Heart left ventricle (tissue), 16 donors: ENCODE results near the gene GPR4. TPM values are rescaled to one million over a fixed set of nuclear protein-coding genes. Genes with fewer than 3 reads are reported as not detected.

Experiments
- ATAC-seq, 4 donors: fragments of 200-7000 bp; cut with Tn5 transposase; one replicate each; pipeline ENCODE4 v1.9.1; 2020 to 2022; ENCODE audit warnings: moderate library complexity in 4 of 4, mild to moderate bottlenecking in 3 of 4, moderate number of reproducible peaks in 1 of 4
- DNase-seq, 5 donors: peaks; one replicate each; pipeline ENCODE4 v3.0.0-alpha.2; 2020
- H3K27ac ChIP-seq, 12 donors: fragments of 200-600 bp; sonication (generic) in 4 of 12; one replicate each; pipeline versions ENCODE4 v1.5.0 to v1.8.0; 2016 to 2022; ENCODE audit warnings: mild to moderate bottlenecking in 2 of 12
- H3K27me3 ChIP-seq, 9 donors: fragments of 200-600 bp; sonication (generic) in 2 of 9; one replicate each; pipeline versions ENCODE4 v1.5.1 to v1.8.0; 2016 to 2022; ENCODE audit warnings: mild to moderate bottlenecking in 3 of 9
- H3K36me3 ChIP-seq, 9 donors: fragments of 200-600 bp; sonication (generic) in 2 of 9; one replicate each; pipeline versions ENCODE4 v1.5.0 to v1.8.0; 2018 to 2022; ENCODE audit warnings: mild to moderate bottlenecking in 2 of 9
- H3K4me1 ChIP-seq, 12 donors: fragments of 200-600 bp; sonication (generic) in 4 of 12; one replicate each; pipeline versions ENCODE4 v1.5.0 to v1.8.0; 2016 to 2022; ENCODE audit warnings: mild to moderate bottlenecking in 3 of 12
- H3K4me3 ChIP-seq, 12 donors: fragments of 200-600 bp; sonication (generic) in 4 of 12; one replicate each; pipeline versions ENCODE4 v1.5.0 to v1.8.0; 2017 to 2022; ENCODE audit warnings: mild to moderate bottlenecking in 9 of 12, moderate library complexity in 4 of 12
- H3K9me3 ChIP-seq, 12 donors: fragments of 200-600 bp; sonication (generic) in 4 of 12; one replicate each; pipeline versions ENCODE4 v1.5.0 to v1.8.0; 2016 to 2022; ENCODE audit warnings: mild to moderate bottlenecking in 1 of 12
- POLR2A ChIP-seq, 2 donors: fragments of 450-650 bp; IDR thresholded peaks; one replicate each; pipeline ENCODE4 v1.6.1; 2017; ENCODE audit warnings: antibody characterized with exemption in 2 of 2, mild to moderate bottlenecking in 2 of 2, moderate library complexity in 2 of 2
- WGBS, 4 donors: extraction: QIAGEN DNeasy Blood & Tissue Kit in 2 of 4; methylation state at CpG; one replicate each; pipeline versions ENCODE4 v1.1.5 to v1.1.7; 2013 to 2018; 5-methylcytosine and 5-hydroxymethylcytosine counted together
- intact Hi-C, 10 donors: fragments of 100-400 bp; cut with DNase I; formaldehyde crosslinking; loops; one replicate each; pipeline versions ENCODE4 v1.11.1 to v1.14.2; 2022
- polyA plus RNA-seq, 2 donors: library from polyadenylated mRNA; stranded (reverse); fragments of 200-250 nt; gene quantifications; one replicate each; pipeline ENCODE4 v1.2.3, GENCODE V29; 2013
- total RNA-seq, 9 donors: library from RNA; depleted of rRNA in 2 of 9; stranded (reverse); fragments of >200 nt in 2 of 9; fragmentation: NEBNext Ultra II Directional in 3 of 9; extraction: Animal tissue kit (Norgen Biotek cat#: 25700) in 3 of 9; gene quantifications; one replicate each; pipeline versions ENCODE4 v1.1.0 to v1.2.4, GENCODE V29; 2016 to 2023
- TF ChIP-seq, protein P1 (sequence below), 12 donors: fragments of 200-600 bp; sonication (generic) in 4 of 12; IDR thresholded peaks; one replicate each; pipeline versions ENCODE4 v1.5.0 to v1.8.0; 2018 to 2022; ENCODE audit warnings: antibody characterized with exemption in 12 of 12, mild to moderate bottlenecking in 5 of 12
- donor health status: ischemic (EF 13 %, LVEDD 7.1; RV severe dilation, severe dysfunction).
- donor health status: healthy with polysubstance abuse.
- donor health status: DM: no; HTN: yes; CAD: no.
- donor health status: DM: no; HTN: no; CAD: no.
- donor health status: ischemic (EF 25% LVEDD 6.9; RV normal size, moderate dysfunction).
- donor health status: ischemic (EF 25% LVEDD 5.7; RV mildly dilated, moderate dysfunction).
- donor health status: healthy.
- donor health status: DM: yes; HTN: yes; CAD: no.
- donor health status: ischemic (EF 35%, LVEDD 5.7; RV mildly dilated, moderate dysfunction).
- donor health status: nonischemic (EF 11% LVEDD 7.7; RV severe dilation, severe dysfunction).
- donor health status: DM: yes; HTN: yes; CAD: no.
- donor health status: PGD.
- donor health status: ischemic (EF 29% LVEDD 5.4; RV normal size, mild dysfunction).
- donor health status: nonischemic (EF 23%, LVEDD 6.1; RV moderate dilation, normal function).

The GPR4 gene
- total and polyA plus RNA-seq, 11 donors: 2.7 to 36.0 (median 5.1) TPM

DNA sequence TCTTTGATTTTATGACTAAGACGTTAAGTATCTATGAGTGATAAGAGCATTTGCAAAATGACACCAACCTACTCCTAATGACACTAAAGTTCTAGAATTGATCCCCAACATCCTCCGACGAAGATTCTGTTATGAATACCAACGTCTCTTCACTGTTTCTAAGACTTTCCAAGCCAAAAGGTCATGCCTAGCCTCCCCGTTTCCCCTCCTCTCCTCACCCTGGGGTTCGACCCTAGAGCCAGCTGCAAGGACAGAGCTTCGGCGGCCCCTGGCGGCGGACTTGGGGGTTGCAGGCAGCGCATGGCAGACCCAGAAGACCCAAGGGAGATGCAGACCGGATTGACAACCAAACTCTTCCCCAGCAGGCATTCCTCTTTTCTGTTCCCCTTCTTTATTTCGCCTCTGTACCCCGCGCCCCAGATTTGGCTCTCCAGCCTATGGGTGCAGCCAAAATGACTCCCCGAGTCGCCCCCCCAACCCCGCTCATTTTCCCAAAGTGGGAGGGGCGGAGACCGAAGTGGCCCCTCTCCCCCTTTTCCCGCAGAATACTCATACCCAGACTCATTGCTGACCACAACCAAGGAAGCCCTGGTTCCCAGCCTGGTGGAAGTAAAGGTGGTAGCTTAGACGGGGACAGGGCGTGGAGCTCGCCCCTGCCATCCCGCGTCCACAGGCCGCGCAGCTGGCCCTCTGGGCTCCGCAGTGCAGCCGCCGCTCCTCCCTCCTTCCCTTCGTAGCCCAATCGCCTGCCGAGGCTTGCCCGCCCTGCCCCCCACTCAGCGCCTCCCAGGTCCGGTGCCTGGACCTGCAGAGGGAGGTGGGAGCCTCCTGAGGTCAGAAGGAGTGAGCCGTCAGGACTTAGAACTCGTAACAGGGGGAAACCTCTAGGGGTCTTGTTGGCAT is 41.3 kb upstream of the GPR4 start:
- Histone ChIP-seq H3K4me3 (peak overlapping the region in 5 of 12 donors; percentile 24 to 62 (median 60)), H3K4me1 (peaks cover 0 to 65% (median 35%) of the 10 kb centered on the region in 12 donors), H3K27ac (peak overlapping the region in 2 of 12 donors; percentile 84 to 89), H3K36me3 (no peaks in the 10 kb centered on the region), H3K9me3 (no peaks in the 10 kb centered on the region), H3K27me3 (peaks cover 0 to 16% (median 0%) of the 10 kb centered on the region in 9 donors)
- TF ChIP-seq POLR2A (IDR thresholded peaks at IDR 0.05): no peak
- TF ChIP-seq, protein P1, sequence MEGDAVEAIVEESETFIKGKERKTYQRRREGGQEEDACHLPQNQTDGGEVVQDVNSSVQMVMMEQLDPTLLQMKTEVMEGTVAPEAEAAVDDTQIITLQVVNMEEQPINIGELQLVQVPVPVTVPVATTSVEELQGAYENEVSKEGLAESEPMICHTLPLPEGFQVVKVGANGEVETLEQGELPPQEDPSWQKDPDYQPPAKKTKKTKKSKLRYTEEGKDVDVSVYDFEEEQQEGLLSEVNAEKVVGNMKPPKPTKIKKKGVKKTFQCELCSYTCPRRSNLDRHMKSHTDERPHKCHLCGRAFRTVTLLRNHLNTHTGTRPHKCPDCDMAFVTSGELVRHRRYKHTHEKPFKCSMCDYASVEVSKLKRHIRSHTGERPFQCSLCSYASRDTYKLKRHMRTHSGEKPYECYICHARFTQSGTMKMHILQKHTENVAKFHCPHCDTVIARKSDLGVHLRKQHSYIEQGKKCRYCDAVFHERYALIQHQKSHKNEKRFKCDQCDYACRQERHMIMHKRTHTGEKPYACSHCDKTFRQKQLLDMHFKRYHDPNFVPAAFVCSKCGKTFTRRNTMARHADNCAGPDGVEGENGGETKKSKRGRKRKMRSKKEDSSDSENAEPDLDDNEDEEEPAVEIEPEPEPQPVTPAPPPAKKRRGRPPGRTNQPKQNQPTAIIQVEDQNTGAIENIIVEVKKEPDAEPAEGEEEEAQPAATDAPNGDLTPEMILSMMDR (IDR thresholded peaks at IDR 0.05): peak; percentile 92 to 99 (median 98)
- 11 to 14% (median 13%) methylated on average over 37 to 39 of the region's 39 CpGs for WGBS, 4 donors
- intact Hi-C loops: loop anchor here (1.0 to 10.0 kb wide), 15 partner anchors 36 to 218 kb away; partner anchors contain the start of genes OPA3 (in 5 of the 10), PPM1N (in 2 of the 10), RTN2 (in 2 of the 10) and VASP (in 2 of the 10)
- ATAC-seq (peak; percentile 46 to 62 (median 52)), DNase-seq (peak; percentile 81 to 93 (median 85))

DNA sequence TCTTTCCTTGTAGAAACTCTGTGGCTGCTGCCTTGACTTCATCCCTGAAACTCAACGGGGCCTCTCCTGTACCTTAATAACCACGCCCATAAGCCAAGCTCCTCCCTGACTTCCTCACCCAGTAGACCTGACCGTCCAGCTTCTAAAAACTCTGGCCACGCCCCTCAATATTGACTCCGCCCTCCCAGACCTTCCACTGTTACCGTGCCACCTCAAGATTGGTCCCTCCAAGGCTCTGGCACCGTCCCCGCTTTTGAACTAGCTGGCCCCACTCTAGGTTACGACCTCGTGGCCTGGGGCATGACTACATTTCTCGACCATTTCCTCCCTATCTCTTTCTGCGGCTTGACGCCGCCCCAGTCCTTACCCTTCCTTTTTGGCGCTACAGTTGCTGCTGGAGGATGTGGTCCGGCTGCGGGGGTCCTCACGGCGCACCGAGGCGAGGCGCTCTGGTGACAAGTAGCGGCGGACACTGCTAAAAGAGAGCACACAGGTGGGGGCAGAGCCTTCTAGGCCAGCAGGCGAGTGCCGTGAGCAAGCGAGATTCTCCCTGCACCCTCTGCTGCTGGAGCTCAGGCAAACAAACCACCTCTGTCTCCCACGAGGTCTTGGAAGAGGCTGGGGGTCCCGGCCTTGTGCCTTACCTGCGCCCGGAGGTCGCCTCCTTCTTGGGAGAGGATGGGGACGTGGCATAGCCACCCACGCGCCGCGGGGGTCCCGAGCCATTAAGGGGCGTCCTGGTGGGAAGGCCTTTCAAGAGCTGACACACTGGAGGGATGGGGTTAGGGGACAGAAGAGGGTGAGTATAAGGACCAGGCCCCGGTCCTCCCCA is 39.5 kb upstream of the GPR4 start:
- Histone ChIP-seq H3K27ac (peak overlapping the region; percentile 53 to 92 (median 80)), H3K36me3 (no peaks in the 10 kb centered on the region), H3K4me1 (peaks cover 0 to 69% (median 37%) of the 10 kb centered on the region in 12 donors), H3K27me3 (peaks cover 0 to 16% (median 0%) of the 10 kb centered on the region in 9 donors), H3K4me3 (peak overlapping the region; percentile 5 to 62 (median 52)), H3K9me3 (no peaks in the 10 kb centered on the region)
- 2 to 4% (median 3%) methylated on average over 22 to 40 of the region's 40 CpGs for WGBS, 4 donors
- peak; percentile 69 to 79 (median 78) for DNase-seq
- no peak for TF ChIP-seq POLR2A (IDR thresholded peaks at IDR 0.05)
- TF ChIP-seq, protein P1 (IDR thresholded peaks at IDR 0.05): no peak
- intact Hi-C loops: loop anchor here (1.0 to 10.0 kb wide), 15 partner anchors 27 to 217 kb away; partner anchors contain the start of genes OPA3 (in 5 of the 10), PPM1N (in 2 of the 10), RTN2 (in 2 of the 10) and VASP (in 2 of the 10)
- ATAC-seq: peak; percentile 36 to 49 (median 44)

DNA sequence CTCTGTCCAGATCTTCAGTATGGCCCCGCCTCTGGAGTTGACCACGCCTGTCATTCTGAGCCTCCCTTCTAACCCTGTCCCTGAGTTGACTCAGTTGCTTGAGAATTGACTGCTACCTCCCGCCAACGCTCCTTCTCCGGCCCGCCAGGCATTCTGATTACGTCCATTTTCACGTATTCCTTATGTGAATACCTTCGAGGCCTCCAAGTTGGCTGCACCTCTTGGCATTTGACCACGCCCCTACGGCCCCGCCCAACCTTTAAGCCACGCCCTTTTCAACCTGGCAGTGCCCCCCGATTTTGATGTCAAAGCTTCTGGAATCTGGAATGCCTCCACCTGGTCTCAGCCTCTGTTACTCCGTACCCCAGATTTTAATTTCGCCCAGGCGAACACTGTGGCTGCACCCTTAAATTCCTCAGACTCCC is 38.8 kb upstream of the GPR4 start:
- peaks cover 0 to 4% (median 0%) of the 10 kb centered on the region in 9 donors for H3K36me3 ChIP-seq
- no peak for TF ChIP-seq POLR2A (IDR thresholded peaks at IDR 0.05)
- TF ChIP-seq, protein P1 (IDR thresholded peaks at IDR 0.05): no peak
- WGBS, 4 donors: 55 to 63% (median 59%) methylated on average over 17 of the region's 17 CpGs
- peak overlapping the region in 8 of 12 donors; percentile 70 to 92 (median 84) for H3K27ac ChIP-seq
- DNase-seq (no peak), ATAC-seq (no peak)
- peaks cover 0 to 16% (median 0%) of the 10 kb centered on the region in 9 donors for H3K27me3 ChIP-seq
- peaks cover 0 to 63% (median 32%) of the 10 kb centered on the region in 12 donors for H3K4me1 ChIP-seq
- intact Hi-C loops: loop anchor here (2.0 to 10.0 kb wide), 12 partner anchors 26 to 216 kb away; partner anchors contain the start of genes OPA3 (in 5 of the 10), PPM1N (in 2 of the 10), RTN2 (in 2 of the 10) and VASP (in 2 of the 10)
- H3K4me3 ChIP-seq: peak overlapping the region in 6 of 12 donors; percentile 49 to 62 (median 59)
- H3K9me3 ChIP-seq: no peaks in the 10 kb centered on the region
